Adipocyte (in vitro differentiated cells): ENCODE measurements around the gene WIPF3.

Experiments used
- DNase-seq: peaks from one replicate; pipeline ENCODE4 v3.0.0-alpha.2; 2015; ENCODE audit warnings: low read depth
- H3K27me3 ChIP-seq: replicated peaks from 2 replicates; pipeline ENCODE4 v1.7.0; 2013; ENCODE audit warnings: mild to moderate bottlenecking, low read length, moderate library complexity; ENCODE audit not compliant: control insufficient read depth, insufficient read depth
- H3K36me3 ChIP-seq: 2 replicates; pipeline ENCODE4 v1.7.0; 2013; ENCODE audit warnings: low read length, mild to moderate bottlenecking, moderate library complexity; ENCODE audit not compliant: control insufficient read depth, insufficient read depth, severe bottlenecking
- H3K4me1 ChIP-seq: 2 replicates; pipeline ENCODE4 v1.7.0; 2013; ENCODE audit warnings: mild to moderate bottlenecking, low read length, moderate library complexity; ENCODE audit not compliant: control insufficient read depth, insufficient read depth
- H3K4me3 ChIP-seq: 2 replicates; pipeline ENCODE4 v1.7.0; 2013; ENCODE audit warnings: mild to moderate bottlenecking, low read length, moderate library complexity
- H3K9ac ChIP-seq: 2 replicates; pipeline ENCODE4 v1.7.0; 2013; ENCODE audit warnings: mild to moderate bottlenecking, low read length, moderate library complexity
- H3K9me3 ChIP-seq: 2 replicates; pipeline ENCODE4 v1.7.0; 2013; ENCODE audit warnings: mild to moderate bottlenecking, low read length, moderate library complexity; ENCODE audit not compliant: control insufficient read depth

Gene WIPF3

GRCh38 chr7:29835718-29836117 is 29.4 kb downstream of the WIPF3 start:
- H3K9ac ChIP-seq: no peak overlapping the region
- H3K9me3 ChIP-seq: peaks cover 9% of the 10 kb centered on the region
- no peak for DNase-seq
- H3K4me1 ChIP-seq: peaks cover 10% of the 10 kb centered on the region
- H3K27me3 ChIP-seq: no peaks in the 10 kb centered on the region
- no peaks in the 10 kb centered on the region for H3K36me3 ChIP-seq
- H3K4me3 ChIP-seq: no peak overlapping the region

DNA sequence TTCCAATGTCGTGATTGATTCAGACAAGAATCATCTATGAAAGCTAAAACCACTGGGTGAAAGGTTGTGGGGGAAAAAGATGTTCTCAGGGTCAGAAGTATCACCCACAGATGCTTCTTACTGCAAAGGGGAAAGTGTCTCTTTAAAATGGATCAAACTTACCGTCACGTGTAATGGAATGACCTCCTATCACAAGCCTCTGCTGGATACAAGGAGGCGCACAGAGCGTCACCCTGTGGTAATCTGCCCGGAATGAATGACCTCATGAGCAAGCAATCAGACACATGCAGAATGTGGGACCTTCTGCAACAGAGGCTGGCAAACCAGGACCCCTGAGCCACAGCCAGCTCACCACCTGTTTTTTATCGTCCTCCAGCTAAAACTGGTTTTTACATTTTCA is 33.0 kb downstream of the WIPF3 start:
- H3K36me3 ChIP-seq: no peaks in the 10 kb centered on the region
- no peak overlapping the region for H3K9ac ChIP-seq
- H3K4me1 ChIP-seq: peaks cover 10% of the 10 kb centered on the region
- no peaks in the 10 kb centered on the region for H3K9me3 ChIP-seq
- H3K4me3 ChIP-seq: peak overlapping the region; percentile 42
- no peaks in the 10 kb centered on the region for H3K27me3 ChIP-seq
- DNase-seq: peak; percentile 43

GRCh38 chr7:29839921-29840320 is 33.6 kb downstream of the WIPF3 start:
- Histone ChIP-seq H3K36me3 (no peaks in the 10 kb centered on the region), H3K4me3 (no peak overlapping the region), H3K4me1 (peaks cover 10% of the 10 kb centered on the region), H3K27me3 (peaks cover 3% of the 10 kb centered on the region), H3K9me3 (no peaks in the 10 kb centered on the region), H3K9ac (no peak overlapping the region)
- DNase-seq: no peak

DNA sequence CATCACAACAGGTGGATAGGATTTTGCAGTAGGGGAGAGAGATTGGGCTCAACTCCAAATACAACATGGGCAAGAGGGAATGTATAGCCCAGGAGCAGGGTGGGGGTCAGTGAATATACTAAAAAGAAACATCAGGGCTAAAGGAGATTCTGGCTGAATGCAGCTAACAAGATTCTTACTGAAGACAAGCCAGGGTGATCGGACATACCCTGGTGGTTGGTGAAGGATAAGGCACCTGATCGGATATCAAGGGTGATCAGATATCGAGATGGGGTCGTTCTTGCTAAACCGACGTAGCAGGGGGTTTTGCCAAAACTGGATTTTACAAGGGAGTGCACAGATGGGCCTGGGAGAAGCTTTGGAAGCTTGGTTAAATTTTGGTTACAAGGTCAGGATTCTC is 34.4 kb downstream of the WIPF3 start:
- H3K9ac ChIP-seq: no peak overlapping the region
- H3K4me1 ChIP-seq: peaks cover 10% of the 10 kb centered on the region
- no peaks in the 10 kb centered on the region for H3K9me3 ChIP-seq
- no peaks in the 10 kb centered on the region for H3K36me3 ChIP-seq
- peaks cover 3% of the 10 kb centered on the region for H3K27me3 ChIP-seq
- DNase-seq: no peak
- H3K4me3 ChIP-seq: no peak overlapping the region

DNA sequence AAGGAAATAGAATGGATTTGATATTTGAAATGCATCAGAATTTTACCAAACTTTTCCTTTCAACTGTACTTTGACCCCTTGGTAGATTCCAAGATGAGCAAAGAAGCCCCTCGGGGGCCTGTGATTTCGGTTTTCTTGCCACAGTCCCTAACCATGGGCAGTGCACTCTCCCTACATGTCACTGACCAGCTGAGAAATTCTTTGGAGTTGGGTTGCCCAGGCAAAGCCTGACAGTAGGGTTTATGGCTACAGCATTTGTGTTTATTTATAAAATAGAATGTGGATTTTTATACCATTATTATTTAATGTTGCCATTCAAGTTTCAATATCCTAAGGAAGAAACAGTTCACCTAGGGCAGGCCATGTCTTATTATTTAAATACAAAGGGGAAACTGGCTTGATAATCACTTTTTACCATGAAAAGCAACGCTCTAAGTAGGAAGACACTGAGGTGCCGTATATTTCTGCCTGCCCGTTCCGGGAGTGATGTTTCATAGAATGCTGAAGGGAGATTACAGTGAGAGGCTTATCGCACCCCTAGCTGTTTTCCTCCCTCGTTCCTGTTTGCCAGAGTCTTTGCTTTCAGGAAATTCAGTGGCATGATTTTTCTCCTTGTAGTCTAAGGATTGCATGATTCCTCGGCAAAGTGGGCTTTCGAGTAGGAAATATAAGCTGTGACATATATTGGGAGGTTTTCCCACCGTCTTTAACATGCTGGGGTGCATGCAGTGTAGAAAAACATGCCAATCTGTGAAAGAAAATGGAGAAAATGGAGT is 35.8 kb downstream of the WIPF3 start:
- H3K9ac ChIP-seq: no peak overlapping the region
- peaks cover 10% of the 10 kb centered on the region for H3K4me1 ChIP-seq
- DNase-seq: no peak
- H3K4me3 ChIP-seq: no peak overlapping the region
- H3K36me3 ChIP-seq: no peaks in the 10 kb centered on the region
- H3K27me3 ChIP-seq: peaks cover 3% of the 10 kb centered on the region
- H3K9me3 ChIP-seq: no peaks in the 10 kb centered on the region

DNA sequence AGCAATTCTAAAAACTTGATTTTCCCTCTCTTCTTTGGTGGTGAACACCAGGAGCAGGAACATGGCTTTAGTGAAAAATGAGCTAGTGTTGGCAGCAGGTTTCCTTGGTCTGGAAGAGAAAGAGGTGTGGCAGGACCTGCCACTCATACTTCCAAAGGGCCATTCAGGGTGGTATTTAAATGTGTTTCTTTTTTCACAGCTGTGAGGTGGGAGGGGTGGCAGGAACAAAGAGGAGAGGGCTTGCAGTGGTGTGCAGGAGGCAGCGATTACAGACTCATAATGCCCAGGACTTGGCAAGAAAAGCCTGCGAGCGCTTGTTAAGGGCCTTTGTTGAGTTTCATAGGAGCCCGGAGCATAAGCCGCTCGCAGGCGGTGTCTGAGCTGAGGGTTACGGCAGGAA is 36.8 kb downstream of the WIPF3 start:
- DNase-seq: no peak
- peaks cover 10% of the 10 kb centered on the region for H3K4me1 ChIP-seq
- H3K36me3 ChIP-seq: no peaks in the 10 kb centered on the region
- H3K9me3 ChIP-seq: no peaks in the 10 kb centered on the region
- H3K27me3 ChIP-seq: peaks cover 3% of the 10 kb centered on the region
- H3K9ac ChIP-seq: no peak overlapping the region
- no peak overlapping the region for H3K4me3 ChIP-seq

DNA sequence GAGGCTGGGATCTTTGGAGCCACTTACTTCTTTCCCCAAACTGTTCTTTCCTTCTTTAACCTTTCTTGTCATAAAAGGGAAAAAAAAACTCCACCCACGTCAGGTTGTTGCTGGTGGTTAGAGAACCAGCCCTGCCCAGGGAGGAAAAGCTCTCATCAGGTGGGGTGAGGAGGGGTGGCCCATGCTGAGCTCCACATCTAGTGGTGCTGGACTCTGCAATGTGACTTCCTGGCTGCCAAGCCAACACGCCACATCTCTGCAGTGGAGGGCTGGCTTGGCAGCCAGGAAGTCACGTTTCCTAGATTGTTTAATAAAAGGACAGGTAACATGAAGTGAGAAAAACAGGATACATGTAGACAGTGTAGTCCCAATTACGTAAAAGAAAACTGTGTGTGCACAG is 37.4 kb downstream of the WIPF3 start:
- DNase-seq: no peak
- no peaks in the 10 kb centered on the region for H3K9me3 ChIP-seq
- H3K4me3 ChIP-seq: no peak overlapping the region
- no peaks in the 10 kb centered on the region for H3K36me3 ChIP-seq
- peaks cover 10% of the 10 kb centered on the region for H3K4me1 ChIP-seq
- peaks cover 3% of the 10 kb centered on the region for H3K27me3 ChIP-seq
- H3K9ac ChIP-seq: no peak overlapping the region

- DNase-seq: no peak
- peaks cover 3% of the 10 kb centered on the region for H3K27me3 ChIP-seq
- H3K4me1 ChIP-seq: peaks cover 2% of the 10 kb centered on the region
- no peaks in the 10 kb centered on the region for H3K9me3 ChIP-seq
- H3K9ac ChIP-seq: no peak overlapping the region
- no peaks in the 10 kb centered on the region for H3K36me3 ChIP-seq
- no peak overlapping the region for H3K4me3 ChIP-seq
Measured at GRCh38 chr7:29844559-29844958, 38.3 kb downstream of the WIPF3 start.

DNA sequence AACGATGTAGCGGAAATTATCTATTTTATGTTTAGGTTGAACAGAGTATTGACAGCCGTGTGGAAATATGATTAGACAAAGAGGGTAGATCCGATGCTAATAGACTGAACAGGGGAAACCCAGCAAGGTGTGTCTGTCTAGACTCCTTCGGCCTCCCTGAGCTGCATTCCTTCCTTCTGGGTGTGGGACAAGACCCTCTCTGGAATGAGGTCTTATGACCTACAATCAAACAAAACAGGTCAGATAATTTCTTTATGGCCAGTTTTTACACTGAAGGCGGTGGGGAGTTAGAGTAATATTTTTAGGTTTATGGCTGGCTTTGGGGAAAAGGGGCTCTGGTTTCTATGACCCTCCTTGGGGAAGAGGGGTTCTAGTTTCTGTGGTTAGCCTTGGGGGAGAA is 41.2 kb downstream of the WIPF3 start:
- Histone ChIP-seq H3K36me3 (no peaks in the 10 kb centered on the region), H3K4me3 (no peak overlapping the region), H3K9me3 (no peaks in the 10 kb centered on the region), H3K27me3 (peaks cover 3% of the 10 kb centered on the region), H3K9ac (no peak overlapping the region), H3K4me1 (no peaks in the 10 kb centered on the region)
- DNase-seq: no peak

DNA sequence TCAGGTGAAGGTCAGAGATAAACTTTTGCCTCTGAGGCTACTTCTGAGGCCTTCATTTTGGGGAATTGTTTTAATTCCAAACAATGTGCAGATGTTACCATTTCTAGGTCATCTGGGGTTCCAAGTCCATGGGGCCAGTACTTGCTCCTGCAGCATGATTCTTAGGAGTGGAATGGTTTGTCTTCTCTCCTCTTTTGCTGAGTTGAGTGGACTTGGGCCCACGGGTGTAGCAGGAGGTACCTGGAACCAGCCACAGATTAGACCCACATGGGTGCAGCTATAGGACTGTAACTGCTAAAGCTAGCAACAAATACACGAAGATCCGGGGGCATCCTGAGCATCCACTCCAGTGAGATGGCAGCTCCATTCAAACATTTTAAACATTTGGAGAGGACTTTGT is 41.6 kb downstream of the WIPF3 start:
- no peaks in the 10 kb centered on the region for H3K36me3 ChIP-seq
- no peak overlapping the region for H3K9ac ChIP-seq
- H3K4me3 ChIP-seq: no peak overlapping the region
- no peaks in the 10 kb centered on the region for H3K9me3 ChIP-seq
- DNase-seq: no peak
- peaks cover 3% of the 10 kb centered on the region for H3K27me3 ChIP-seq
- H3K4me1 ChIP-seq: no peaks in the 10 kb centered on the region

- no peak overlapping the region for H3K4me3 ChIP-seq
- DNase-seq: no peak
- H3K9ac ChIP-seq: no peak overlapping the region
- no peaks in the 10 kb centered on the region for H3K4me1 ChIP-seq
- no peaks in the 10 kb centered on the region for H3K36me3 ChIP-seq
- H3K27me3 ChIP-seq: peaks cover 3% of the 10 kb centered on the region
- H3K9me3 ChIP-seq: no peaks in the 10 kb centered on the region
Measured at GRCh38 chr7:29848941-29849340, 42.6 kb downstream of the WIPF3 start.

DNA sequence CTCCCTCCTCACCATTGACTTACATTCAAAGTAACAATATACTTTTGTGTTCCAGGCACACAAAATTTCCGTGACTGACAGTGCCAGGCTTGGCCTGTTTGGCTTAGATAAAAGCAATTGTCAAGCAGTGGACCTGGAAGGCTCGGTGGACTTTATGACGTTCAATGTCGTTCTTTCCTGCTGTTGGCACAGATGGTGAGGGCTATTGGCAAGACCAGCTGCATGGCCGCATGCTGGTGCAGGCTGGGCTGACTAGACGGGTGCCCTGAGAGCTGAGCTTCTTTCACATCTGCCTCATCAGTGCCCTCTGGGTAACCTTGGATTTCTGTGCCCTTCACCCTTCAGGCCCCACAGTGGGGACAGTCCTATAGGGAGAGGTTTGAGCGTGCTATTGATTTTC is 45.2 kb downstream of the WIPF3 start:
- no peaks in the 10 kb centered on the region for H3K4me1 ChIP-seq
- no peaks in the 10 kb centered on the region for H3K9me3 ChIP-seq
- no peak for DNase-seq
- H3K4me3 ChIP-seq: no peak overlapping the region
- no peaks in the 10 kb centered on the region for H3K36me3 ChIP-seq
- H3K9ac ChIP-seq: no peak overlapping the region
- H3K27me3 ChIP-seq: no peaks in the 10 kb centered on the region
